ENCODE data around the gene HINFP. TPM values are rescaled to one million over a fixed set of nuclear protein-coding genes. Genes with fewer than 3 reads are reported as not detected.
A peak's percentile ranks its signal among the peaks of the same experiment; 100 is the strongest.

HINFP gene
- total and polyA plus RNA-seq, 9 of the 15 experiments (the other 6 are each of a cell fraction or from before 2014, with no cell fraction given): 13.8 to 34.1 (median 22.5) TPM

- CTCF ChIA-PET (ENCODE audit: low intra/inter-chr PET ratio): interaction anchor here (0.6 to 1.3 kb wide), 2 partner anchors 102 to 184 kb away, joined by 3 to 6 read pairs; no protein-coding TSS in a partner anchor
- TF ChIP-seq RBM39 (optimal IDR thresholded peaks at IDR 0.05; ENCODE audit: low read depth, low read length) (no peak), IRF2 (CRISPR knock-in tag; IDR thresholded peaks at IDR 0.05) (no peak), MXI1 (IDR thresholded peaks at IDR 0.05; ENCODE audit: low read depth, low read length) (no peak), SRF (CRISPR knock-in tag; IDR thresholded peaks at IDR 0.05) (0 out of 4 replicates have a peak, but pooled peaks of 1 of the 2 experiments have one; percentile 92), ESRRB (CRISPR knock-in tag; IDR thresholded peaks at IDR 0.05; ENCODE audit: borderline replicate concordance) (no peak), ZBTB5 (IDR thresholded peaks at IDR 0.05) (no peak), SRSF1 (IDR thresholded peaks at IDR 0.05; ENCODE audit: low read depth, low read length) (no peak), MECOM (CRISPR knock-in tag; IDR thresholded peaks at IDR 0.05) (no peak), HNRNPH1 (optimal IDR thresholded peaks at IDR 0.05; ENCODE audit: low read depth, low read length) (peak; percentile 32), RBM17 (IDR thresholded peaks at IDR 0.05; ENCODE audit: borderline replicate concordance, low read depth, low read length) (no peak), ZNF12 (CRISPR knock-in tag; IDR thresholded peaks at IDR 0.05) (no peak)
- TF ChIP-seq, protein P1, sequence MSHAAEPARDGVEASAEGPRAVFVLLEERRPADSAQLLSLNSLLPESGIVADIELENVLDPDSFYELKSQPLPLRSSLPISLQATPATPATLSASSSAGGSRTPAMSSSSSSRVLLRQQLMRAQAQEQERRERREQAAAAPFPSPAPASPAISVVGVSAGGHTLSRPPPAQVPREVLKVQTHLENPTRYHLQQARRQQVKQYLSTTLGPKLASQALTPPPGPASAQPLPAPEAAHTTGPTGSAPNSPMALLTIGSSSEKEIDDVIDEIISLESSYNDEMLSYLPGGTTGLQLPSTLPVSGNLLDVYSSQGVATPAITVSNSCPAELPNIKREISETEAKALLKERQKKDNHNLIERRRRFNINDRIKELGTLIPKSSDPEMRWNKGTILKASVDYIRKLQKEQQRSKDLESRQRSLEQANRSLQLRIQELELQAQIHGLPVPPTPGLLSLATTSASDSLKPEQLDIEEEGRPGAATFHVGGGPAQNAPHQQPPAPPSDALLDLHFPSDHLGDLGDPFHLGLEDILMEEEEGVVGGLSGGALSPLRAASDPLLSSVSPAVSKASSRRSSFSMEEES (CRISPR knock-in tag; IDR thresholded peaks at IDR 0.05): no peak
- TF ChIP-seq, protein P2, sequence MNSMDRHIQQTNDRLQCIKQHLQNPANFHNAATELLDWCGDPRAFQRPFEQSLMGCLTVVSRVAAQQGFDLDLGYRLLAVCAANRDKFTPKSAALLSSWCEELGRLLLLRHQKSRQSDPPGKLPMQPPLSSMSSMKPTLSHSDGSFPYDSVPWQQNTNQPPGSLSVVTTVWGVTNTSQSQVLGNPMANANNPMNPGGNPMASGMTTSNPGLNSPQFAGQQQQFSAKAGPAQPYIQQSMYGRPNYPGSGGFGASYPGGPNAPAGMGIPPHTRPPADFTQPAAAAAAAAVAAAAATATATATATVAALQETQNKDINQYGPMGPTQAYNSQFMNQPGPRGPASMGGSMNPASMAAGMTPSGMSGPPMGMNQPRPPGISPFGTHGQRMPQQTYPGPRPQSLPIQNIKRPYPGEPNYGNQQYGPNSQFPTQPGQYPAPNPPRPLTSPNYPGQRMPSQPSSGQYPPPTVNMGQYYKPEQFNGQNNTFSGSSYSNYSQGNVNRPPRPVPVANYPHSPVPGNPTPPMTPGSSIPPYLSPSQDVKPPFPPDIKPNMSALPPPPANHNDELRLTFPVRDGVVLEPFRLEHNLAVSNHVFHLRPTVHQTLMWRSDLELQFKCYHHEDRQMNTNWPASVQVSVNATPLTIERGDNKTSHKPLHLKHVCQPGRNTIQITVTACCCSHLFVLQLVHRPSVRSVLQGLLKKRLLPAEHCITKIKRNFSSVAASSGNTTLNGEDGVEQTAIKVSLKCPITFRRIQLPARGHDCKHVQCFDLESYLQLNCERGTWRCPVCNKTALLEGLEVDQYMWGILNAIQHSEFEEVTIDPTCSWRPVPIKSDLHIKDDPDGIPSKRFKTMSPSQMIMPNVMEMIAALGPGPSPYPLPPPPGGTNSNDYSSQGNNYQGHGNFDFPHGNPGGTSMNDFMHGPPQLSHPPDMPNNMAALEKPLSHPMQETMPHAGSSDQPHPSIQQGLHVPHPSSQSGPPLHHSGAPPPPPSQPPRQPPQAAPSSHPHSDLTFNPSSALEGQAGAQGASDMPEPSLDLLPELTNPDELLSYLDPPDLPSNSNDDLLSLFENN (IDR thresholded peaks at IDR 0.05; ENCODE audit: low read depth in 2 of 2, low read length in 2 of 2): no peak
Observed at GRCh38 chr11:119094816-119095065, 26.6 kb upstream of the HINFP start.

More at GRCh38 chr11:119094816-119095065, 26.6 kb upstream of the HINFP start:
- Histone ChIP-seq H3K9ac (ENCODE audit: insufficient read depth in 1 of 2, low read depth in 2 of 2, low read length in 2 of 2) (peak overlapping the region; percentile 94 to 99), H3K4me1 (replicated peaks in 1 of 2; ENCODE audit: control insufficient read depth in 2 of 2, insufficient read depth in 2 of 2, low read length in 2 of 2) (peaks cover 23 to 28% of the 10 kb centered on the region in 2 experiments; a peak in 4 of 5 replicates), H2AFZ (ENCODE audit: low read depth, low read length) (peak overlapping the region; percentile 14; the same call in 1 of the 2 replicates), H3K4me3 (peak overlapping the region; percentile 94), H3K9me3 (replicated peaks; ENCODE audit: control insufficient read depth, insufficient read depth, low read depth, low read length) (no peaks in the 10 kb centered on the region), H3K27ac (ENCODE audit: extremely low read depth, low read depth, low read length) (peak overlapping the region; percentile 95), H3K36me3 (ENCODE audit: control insufficient read depth, insufficient read depth, low read length) (peaks cover 78% of the 10 kb centered on the region), H3K4me2 (ENCODE audit: insufficient read depth, low read length) (peak overlapping the region; percentile 98), H3K79me2 (ENCODE audit: control insufficient read depth, insufficient read depth, low read length) (peaks cover 59% of the 10 kb centered on the region), H4K20me1 (replicated peaks; ENCODE audit: control insufficient read depth, insufficient read depth, low read length) (peaks cover 25% of the 10 kb centered on the region), H3K27me3 (ENCODE audit: control insufficient read depth in 2 of 2, insufficient read depth in 2 of 2, low read length in 2 of 2) (no peaks in the 10 kb centered on the region; a peak in 1 of 5 replicates), H3K9me1 (ENCODE audit: control insufficient read depth, insufficient read depth, low read length) (no peaks in the 10 kb centered on the region)
- in situ Hi-C loops (cut with MboI) (no loop called here), intact Hi-C loops (cut with micrococcal nuclease) (loop anchor here (1.0 to 2.0 kb wide), 3 partner anchors 27 to 166 kb away; partner anchors contain the start of genes HYOU1 and VPS11)
- BruUV-seq (replicated peaks): no TSS peak
- 0% methylated on average over 7 of the region's 19 CpGs for WGBS (ENCODE audit: insufficient coverage, low coverage, missing lambda C conversion rate)
- peak; percentile 76 for ATAC-seq
- POLR2A ChIA-PET: interaction anchor here (0.5 to 5.5 kb wide), 57 partner anchors 8 to 705 kb away, joined by 3 to 75 read pairs (median 4); partner anchors contain the start of genes ABCG4, C2CD2L, CBL and DPAGT1
- DNase-seq (ENCODE audit: extremely low read depth in 1 of 4, low spot score in 3 of 4): peak in 2 of 4 experiments; percentile 52 to 60
- no peak for FAIRE-seq
